Activated CD8-positive, alpha-beta memory T cell treated with anti-CD3 and anti-CD28 coated beads, Interleukin-2, amount 50 U/mL, for 4 hours (primary cell): ENCODE data around the gene RBM23.
A peak's percentile ranks its signal among the peaks of the same experiment; 100 is the strongest.
"Not testable (repeated sequence)": the region's sequence is repeated elsewhere in the genome, so short reads cannot be mapped to it uniquely, and the experiment has no call there.

Experiments used
- DNase-seq: peaks from one replicate; pipeline ENCODE4 v3.0.0-alpha.2; 2020

The RBM23 gene

GRCh38 chr14:22915886-22916521 is 2.9 kb downstream of the RBM23 start:
- no peak for DNase-seq

DNA sequence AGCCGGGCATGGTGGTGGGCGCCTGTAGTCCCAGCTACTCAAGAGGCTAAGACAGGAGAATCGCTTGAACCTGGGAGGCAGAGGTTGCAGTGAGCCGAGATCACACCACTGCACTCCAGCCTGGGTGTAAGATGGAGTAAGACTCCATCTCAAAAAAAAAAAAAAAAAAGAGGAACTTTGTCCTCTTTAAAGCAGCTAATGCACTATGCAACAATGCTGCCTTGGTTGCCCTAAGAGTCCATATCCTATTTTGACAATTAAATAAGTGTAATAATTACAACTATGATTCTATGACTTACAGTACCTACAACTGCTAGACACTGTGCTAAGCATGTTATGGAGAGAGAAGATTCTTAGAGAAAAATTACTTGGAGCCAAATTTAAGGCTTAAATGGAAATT is 4.1 kb downstream of the RBM23 start:
- DNase-seq = not testable (repeated sequence)

DNA sequence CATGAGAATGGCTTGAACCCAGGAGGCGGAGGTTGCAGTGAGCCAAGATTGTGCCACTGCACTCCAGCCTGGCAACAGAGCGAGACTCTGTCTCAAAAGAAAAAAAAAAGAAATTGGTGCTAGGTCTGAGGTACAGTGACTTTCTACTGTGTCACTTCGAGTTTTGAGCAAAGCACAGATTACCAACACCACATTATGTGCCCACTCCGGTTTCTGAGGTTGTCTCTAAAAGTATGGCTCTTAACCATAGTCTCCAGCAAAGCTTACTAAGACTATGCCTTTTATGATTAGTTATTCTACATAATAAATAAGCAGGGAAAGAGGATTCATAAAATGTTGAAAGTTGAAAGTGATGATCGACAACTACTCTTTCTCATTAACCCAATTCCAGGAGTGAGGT is 8.0 kb downstream of the RBM23 start:
- no peak for DNase-seq

GRCh38 chr14:22908601-22909000 is 10.3 kb downstream of the RBM23 start:
- no peak for DNase-seq

- no peak for DNase-seq
Observed at GRCh38 chr14:22907429-22907828, 11.5 kb downstream of the RBM23 start.

DNA sequence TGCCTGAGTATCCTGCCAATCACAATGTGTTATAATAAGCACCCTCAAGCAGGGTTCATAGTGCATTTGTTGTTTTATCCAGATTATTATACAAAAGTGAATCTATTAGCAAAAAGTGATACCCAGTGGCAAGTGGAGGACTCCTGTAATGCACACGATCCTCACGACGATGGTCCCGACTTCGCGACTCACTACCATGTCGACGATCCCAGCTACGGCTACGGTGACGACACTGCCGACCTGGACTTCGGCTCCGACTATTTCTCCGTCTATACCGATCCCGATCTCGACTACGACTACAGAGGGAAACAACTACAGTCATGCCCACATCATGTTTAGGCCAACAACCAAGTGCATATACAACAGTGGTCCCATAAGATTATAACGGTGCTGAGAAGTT is 12.9 kb downstream of the RBM23 start:
- no peak for DNase-seq

- DNase-seq = no peak
Observed at GRCh38 chr14:22905627-22906026, 13.3 kb downstream of the RBM23 start.

DNA sequence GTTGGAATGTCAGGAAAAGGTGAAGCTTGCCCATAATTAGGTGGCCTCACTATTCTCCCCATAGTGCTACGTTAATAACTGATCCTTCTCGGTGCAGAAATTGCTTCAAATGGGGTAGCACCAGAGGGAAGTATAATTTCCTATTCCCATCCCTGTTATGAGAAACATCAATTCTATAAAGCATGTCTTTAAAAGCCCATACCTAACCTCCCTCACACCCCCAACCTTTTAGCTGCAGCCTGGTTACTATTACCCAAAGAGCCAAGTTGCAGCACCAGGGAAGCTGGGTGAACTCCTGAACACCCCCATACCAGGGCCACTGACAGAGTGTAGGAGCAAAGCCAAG is 15.2 kb downstream of the RBM23 start:
- DNase-seq = no peak

- no peak for DNase-seq
Observed at GRCh38 chr14:22901799-22902198, 17.1 kb downstream of the RBM23 start.

DNA sequence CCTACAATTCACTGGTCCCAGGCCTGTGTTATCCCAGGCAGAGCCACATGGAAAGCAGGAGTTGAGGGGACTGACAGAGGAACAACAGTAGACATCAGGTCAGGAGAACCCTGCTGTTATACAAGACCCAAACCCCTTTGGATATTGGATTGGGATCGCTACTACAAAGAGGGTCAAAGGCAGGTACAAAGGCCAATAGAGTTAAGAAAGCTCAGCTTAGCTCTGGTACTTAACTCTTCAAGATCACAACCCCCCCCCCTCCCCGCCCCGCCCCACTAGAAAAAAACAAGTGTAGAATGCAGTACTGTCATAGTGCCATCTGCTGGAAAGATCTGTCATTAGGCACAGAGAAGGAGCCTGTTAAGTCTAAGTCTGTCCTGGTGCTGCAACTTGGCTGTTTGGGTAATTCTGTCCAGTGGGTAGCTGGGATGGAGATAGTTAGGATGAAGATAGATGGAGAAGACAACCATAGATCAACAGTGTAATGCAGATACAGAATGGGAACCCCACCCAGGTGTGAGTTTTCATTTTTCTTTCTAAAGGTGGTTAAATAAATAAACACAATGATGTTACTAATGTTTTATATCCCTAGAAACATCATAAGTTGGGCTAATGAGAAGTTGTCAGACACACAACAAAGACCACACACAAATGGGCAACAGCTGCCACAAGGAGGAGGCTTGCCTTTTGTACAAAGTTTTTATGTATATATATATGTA is 18.7 kb downstream of the RBM23 start:
- DNase-seq = no peak

DNA sequence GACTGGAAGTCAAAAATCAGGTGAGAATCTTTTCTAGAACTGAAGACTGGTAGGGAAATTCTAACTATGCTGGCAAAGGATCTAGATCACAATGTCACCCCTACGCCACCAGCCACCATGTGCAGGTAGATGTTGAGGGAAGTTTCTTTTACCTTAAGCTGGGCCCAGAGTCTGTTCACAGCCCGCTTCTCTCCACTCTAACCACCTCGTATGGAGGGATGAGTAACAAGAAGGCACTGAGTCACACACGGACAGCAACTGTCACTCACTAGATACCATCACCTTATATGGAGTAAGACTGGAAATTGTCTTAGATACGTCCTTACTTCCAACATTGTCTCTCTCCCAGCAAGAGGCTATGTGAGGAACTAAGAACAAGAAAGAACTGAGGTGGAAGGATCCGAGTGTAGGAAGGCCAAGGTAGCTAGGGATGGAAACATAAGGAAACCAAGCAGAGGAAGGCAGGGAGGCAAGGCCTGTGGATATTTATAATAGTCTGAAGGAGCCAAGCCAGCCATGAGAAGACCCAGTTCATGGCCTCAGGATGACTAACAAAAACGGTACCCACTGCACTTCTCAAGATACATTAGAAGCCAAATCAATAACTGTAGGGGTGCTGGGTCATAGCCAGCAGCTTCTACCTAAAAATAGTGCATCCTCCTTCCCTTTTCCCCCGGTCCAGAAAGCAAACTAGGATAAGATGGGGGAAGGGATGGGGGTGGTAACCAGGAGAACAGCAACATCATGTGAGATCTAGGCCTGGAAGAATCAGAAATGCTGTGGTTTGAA is 20.5 kb downstream of the RBM23 start:
- no peak for DNase-seq

DNA sequence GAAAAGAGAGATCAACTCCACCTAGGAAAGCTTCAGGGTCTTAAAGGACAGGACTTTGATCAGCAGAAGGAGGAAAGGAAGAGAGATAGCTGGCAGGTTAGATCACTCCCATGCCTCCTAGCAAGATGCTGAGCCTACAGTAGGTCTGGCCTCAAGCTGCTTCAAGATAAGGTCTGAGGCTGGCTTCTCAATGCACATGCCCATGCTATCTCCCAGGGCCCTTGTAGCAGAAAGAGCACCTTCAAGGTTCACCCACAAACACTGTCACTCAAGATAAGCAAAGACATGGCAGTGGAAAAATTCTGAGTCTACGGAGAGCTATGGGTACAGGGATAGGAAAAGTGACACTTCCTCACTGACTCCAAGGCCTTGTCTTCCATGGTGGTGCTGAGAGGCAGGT is 21.6 kb downstream of the RBM23 start:
- DNase-seq = no peak

- no peak for DNase-seq
Observed at GRCh38 chr14:22896760-22897159, 22.2 kb downstream of the RBM23 start.

DNA sequence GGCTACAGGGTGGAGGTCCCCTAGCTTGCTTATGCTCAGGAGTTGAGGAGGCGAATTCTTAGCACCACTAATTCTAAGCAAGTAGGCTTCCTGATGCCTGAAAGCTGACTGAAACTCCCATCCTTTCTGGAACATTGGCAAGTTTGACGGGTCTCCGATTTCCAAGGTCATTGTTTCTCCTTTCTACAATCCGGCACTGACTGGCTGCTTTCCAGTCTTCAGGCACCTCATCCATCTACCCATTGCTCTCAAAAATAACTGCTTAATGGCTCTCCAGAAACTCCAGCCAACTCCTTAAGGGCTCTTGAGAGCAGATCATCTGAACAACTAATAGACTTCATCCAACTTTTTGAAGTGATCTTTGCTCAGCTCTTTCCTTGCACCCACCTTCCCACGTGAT is 22.6 kb downstream of the RBM23 start:
- no peak for DNase-seq

DNA sequence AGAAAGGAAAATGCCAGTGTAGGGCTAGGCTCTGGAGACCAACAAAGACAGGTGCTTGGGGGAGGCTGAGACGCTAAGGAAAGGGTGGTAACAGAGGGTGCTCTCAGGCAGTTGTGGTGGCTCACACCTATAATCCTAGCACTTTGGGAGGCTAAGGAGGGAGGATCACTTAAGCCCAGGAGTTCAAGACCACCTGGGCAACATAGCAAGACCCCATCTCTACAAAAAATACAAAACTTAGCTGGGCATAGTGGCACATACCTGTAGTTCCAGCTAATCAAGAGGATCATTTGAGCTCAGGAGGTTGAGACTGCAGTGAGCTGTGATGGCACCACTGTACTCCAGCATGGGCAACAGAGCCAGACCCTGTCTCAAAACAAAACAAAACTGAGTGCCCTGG is 23.5 kb downstream of the RBM23 start:
- DNase-seq = no peak

- DNase-seq = no peak
Observed at GRCh38 chr14:22893706-22894105, 25.2 kb downstream of the RBM23 start.

- no peak for DNase-seq
Observed at GRCh38 chr14:22892488-22892887, 26.5 kb downstream of the RBM23 start.

GRCh38 chr14:22890416-22890815 is 28.5 kb downstream of the RBM23 start:
- DNase-seq = no peak

DNA sequence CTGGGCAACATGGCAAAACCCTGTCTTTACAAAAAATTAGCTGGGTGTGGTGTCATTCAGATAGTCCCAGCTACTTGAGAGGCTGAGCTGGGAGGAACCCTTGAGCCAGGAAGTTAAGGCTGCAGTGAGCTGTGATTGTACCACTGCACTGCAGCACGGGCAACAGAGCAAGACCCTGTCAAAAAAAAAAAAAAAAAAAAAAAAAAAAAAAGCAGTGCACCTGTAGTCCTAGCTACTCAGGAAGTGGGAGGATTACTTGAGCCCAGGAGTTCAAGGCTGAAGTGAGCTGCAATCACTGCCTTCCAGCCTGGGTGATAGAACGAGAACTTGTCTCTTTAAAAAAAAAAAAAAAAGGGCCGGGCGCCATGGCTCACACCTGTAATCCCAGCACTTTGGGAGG is 30.3 kb downstream of the RBM23 start:
- DNase-seq = no peak

DNA sequence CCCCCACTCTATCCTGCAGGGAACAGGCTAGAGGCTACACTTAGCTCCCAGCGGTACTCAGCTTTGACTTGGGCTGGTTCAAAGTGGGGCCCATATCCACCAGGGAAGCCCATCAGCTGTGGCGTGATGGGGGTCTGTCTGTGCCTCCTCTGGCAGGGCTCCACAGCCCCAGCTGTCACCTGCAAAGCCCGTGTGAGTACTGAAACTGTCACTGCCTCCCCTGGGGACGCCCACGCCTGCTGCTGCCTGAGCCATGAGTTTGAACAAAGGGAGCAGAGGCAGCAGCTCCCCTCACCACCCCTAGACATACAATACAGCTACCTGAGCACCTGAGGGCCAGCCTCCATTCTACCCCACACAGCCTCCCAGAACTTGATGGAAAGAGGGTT is 31.0 kb downstream of the RBM23 start:
- peak; percentile 69 for DNase-seq

DNA sequence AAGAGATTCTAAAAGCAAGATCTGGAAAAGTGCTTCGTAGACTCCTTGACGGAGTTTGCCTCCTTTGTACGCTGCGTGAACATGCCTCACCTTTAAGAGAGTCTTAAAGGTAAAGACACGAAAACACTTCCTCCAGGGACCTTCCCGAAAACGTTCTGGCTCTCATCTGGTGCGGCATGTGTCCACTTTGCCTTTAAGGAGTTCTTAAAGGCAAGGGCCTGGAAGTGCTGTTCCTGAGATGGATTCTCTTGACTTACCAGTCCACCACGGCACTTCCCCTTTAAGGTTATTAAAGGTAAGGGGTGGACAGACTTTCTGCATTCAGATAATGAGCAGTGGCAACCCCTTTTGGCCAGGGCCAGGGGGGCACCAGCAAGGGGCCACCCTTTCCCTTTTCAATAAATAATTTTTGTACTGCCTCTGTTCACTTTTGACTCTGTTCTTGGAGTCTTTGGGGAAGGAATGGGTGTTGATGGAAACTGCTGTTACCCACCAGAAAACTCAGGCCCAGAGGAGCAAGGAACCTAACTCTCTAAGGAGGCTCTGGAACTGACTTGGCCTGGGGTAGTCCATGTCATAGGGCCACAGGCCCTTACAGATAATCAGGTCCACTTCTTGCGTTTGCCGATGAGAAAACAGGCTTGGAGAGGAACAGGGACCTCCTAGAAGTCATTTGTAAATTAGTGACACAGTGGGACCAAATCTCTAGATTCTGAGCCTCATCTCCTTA is 31.5 kb downstream of the RBM23 start:
- DNase-seq = no peak

DNA sequence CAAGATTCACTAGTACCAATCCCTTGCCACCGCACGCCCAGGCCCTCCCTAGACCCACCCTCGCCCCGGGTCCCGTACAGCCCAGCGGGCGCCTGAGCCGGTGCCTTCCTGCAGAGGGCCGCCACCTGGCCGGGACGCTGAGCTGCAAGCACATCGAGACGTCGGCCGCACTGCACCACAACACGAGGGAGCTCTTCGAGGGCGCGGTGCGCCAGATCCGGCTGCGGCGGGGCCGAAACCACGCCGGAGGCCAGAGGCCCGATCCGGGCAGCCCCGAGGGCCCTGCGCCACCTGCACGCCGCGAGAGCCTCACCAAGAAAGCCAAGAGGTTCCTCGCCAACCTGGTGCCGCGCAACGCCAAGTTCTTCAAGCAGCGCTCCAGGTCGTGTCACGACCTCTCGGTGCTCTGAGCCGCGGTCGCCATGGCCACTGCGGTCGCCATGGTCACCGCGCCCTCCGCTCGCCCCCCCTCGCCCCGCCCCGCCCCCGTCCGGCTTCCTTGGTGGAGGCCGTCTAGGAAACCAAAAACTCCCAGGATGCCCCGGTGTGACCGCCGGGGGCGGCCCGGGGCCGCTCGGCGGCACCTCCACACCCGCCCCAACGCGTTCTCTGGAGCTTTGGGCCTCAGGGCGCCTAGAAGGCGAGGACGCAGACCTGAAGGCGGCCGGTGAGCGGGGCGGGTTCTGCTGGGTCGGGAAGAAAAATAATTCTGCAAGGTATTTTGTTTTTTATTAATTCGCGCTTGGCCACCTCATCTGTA is 32.3 kb downstream of the RBM23 start:
- peak; percentile 62 for DNase-seq

GRCh38 chr14:22885975-22886374 is 33.0 kb downstream of the RBM23 start:
- no peak for DNase-seq
